HL-60/S4 treated with phorbol 12-myristate 13-acetate at 8.2 ng/mL for 4 days and 3 days (cell line): ENCODE results near the gene EPB42.
"Not testable (repeated sequence)": the region's sequence is repeated elsewhere in the genome, so short reads cannot be mapped to it uniquely, and the experiment has no call there.

Experiments
- in situ Hi-C: fragments of 300-500 bp; cut with MboI; formaldehyde crosslinking; loops from 2 replicates; pipeline ENCODE4 v1.15.0; 2022; ENCODE audit warnings: low sequenced_read_pairs

The EPB42 gene

DNA sequence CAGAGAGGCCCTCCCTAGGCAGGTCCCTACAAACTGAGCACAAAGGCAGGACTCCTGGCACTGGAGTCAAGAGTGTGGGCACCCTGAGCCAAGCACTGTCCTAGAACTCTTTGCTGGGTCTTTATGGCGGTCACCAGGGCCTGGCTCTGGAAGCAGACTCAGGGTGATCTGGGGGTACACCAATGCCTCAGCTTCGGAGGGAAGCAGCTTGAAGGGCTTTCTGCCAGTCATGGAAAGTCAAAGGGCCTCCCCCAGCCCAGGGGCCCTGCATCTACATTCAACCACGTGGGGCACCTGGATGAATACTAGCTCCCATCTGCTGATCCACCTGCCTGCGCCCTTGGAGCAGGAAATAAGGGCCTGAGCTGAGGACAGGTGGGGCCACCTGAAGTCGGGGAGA, 7.4 kb downstream of the EPB42 start:
- in situ Hi-C loops, result no loop called here

DNA sequence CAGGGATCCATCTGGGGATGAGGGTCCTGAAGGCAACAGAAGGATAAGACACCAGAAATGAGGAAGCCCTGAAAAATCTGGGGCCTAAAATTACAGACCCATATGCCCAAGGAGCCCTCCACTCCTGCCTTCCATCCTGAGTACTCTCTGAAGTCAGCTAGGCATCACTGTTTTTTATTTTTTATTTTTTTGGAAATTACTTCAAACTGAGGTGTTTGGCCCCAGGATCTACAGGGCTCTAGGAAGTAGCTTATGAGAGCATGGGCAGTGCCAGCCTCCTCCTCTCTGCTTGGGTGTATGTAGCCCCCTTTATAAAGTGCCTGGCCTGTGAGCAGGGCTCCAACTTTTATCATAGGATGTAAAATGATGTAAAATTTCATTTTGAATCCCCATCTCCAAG, 7.9 kb downstream of the EPB42 start:
- in situ Hi-C loops, result no loop called here

DNA sequence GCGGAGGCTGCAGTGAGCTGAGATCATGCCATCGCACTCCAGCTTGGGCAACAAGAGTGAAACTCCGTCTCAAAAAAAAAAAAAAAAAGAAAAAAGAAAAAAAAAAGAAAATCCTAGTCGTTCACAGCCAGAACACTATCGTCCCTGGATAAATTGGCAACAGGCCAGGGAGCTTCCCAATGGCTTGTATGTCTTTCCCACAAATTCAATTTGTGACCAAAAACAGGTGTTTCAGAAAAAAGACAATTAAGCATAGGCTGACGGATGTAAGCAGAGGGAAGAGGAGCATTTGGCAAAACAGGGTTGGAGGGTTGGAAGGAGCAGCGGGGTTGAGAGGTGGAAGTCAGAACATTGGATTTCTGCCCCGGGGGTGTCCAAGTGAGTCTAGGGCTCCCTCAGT, 8.5 kb downstream of the EPB42 start:
- in situ Hi-C loops, result no loop called here

DNA sequence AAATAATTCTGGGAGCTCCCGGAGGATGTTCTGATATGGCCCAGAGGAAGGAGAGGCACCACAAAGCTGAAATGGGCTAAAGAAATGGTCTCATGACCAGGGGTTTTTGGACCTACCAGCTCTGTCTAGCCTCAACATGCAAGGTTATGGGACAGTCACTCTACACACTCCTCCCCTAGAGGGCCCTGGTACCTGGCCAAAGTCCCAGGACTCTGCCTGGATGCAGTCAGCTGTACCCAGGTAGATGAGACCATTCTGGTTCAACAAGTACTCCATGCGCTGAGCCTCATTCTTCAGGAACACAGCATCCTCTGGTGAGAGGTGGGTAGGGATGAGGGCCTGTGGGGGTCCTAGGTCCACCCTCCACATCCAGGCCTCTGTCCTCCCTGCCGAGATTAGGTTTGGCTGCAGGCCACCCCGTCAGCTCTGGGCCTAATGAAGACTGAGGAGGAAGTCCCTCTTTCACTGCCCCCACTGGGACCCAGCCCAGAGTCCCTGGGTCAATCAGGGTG, 9.5 kb downstream of the EPB42 start:
- in situ Hi-C loops, result no loop called here

- in situ Hi-C loops, result no loop called here
Observed at GRCh38 chr15:43210807-43211206, 10.0 kb downstream of the EPB42 start.

- in situ Hi-C loops, result no loop called here
Observed at GRCh38 chr15:43210172-43210745, 10.6 kb downstream of the EPB42 start.

GRCh38 chr15:43209059-43209824, 11.6 kb downstream of the EPB42 start:
- in situ Hi-C loops, result no loop called here

DNA sequence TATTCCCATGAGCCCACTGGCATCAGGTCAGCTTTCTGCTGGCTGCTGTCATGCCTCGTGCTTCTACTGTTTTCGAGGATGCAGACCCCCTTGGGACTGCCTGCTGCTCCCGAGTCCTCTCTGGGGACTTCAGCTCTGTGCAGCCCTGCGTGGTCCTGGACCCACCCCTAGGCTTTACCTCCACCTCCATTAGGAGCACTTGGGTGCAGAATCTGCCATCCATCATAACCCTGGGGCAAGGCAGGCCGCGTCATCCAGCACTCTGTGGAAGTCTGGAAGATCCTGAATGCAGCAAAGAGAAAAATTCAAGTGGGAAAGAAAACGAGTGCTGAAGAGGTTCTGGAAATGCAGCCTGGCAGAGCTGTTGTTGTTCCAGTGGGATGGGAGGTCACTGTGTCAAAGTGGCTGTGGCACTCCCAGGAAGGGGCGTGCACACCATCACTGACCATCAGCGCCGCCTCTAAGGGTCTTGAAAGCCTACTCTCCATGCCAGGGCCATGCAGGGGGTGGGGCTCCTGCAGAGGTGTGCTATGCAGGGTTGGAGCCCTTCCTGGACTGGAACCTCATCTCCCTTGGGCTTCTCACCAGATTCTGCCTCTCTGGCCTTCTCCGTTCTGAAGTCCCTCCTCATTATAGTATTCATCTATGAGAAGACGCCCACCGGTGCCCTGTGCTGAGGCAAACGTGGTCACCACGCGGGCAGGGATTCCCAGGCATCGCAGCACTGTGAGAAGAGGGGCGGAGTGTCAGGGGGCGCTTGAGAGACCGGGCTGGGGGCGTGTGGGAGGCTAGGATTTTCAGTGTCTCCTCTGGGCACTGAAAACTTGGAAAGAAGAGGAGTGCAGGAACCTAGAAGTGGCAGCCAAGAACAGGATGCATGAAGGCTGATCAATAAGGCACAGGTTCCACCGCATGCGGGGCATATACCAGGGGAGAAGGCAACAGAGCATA, 12.5 kb downstream of the EPB42 start:
- in situ Hi-C loops, result no loop called here

DNA sequence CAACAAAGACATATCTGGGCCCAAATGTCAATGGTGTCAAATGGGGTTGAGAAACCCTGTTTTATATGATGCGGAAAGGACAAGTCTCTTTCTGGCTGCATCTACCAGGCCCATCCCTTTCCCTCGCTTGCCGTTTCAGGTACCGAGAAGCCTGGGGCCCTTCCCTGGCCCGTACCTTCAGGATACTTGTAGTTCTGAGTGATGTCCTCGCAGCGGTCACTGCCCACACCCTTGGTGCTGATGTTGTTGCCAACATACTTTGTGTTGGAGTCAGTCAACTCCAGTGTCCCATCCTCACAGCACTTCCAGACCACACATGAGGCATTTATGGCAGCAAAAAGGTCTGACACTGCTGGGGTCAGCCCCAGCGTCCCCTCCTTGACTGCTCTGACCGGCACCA, 13.8 kb downstream of the EPB42 start:
- in situ Hi-C loops, result no loop called here

DNA sequence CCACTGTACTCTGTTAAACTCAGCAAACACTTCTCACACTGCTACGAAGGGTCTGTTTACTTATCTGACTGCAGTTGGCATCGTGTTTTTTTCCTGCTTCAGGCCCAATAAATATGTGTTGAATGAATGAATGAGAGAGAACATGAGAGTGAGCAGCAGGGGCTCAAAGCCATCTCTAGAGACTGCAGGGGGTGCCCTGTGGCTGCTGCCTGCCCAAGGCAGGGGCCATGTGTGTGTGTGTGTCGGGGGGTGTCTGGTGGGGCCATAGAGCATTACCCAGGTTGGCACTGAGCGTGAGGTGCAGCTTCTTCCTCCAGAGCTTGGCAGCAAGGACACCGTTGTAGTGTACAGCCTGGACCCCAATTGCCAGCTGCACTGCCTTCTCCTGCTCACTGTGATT, 14.8 kb downstream of the EPB42 start:
- in situ Hi-C loops, result no loop called here

DNA sequence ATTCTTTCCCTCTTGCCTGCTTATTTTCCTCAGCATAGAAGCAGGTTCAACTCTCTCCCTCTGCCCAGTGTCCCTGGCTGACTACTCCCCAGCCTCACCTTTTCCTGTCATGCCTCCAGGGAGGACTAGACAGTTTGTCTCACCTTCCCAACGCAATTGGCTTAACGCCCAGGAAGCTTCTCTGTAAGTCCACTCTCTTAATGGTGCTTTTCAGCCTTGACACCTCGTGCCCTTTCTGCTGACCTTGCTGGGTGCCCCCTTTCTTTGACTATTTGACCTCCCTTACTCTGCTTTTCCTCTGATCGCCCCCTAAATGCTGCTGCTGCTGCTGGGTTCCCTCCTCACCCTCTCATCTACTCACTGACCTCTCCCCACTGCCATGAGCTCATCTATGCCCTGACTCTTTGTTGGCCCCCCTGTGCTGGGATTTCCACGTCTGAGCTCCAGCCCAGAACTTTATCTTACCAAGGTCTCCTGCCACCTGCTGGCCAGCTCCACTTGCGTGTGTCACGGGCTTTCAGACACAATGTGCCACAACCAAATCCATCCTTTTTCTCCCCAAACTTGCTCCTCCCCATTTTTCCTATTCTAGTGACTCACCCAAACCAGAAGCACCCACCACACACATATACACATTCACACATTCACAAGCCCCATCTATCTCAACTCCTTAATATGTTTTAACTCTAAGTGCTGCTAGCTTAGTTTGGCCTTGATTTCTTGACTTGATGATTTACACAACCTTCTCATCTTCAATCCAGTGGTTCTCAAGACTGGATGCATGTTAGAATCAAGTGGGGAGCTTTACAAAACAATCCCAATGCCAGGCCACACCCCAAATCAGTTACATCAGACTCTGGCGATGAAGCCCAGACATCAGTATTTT, 16.6 kb downstream of the EPB42 start:
- in situ Hi-C loops, result no loop called here

- in situ Hi-C loops, result no loop called here
Observed at GRCh38 chr15:43199945-43200488, 20.8 kb downstream of the EPB42 start.

- in situ Hi-C loops, result no loop called here
Observed at GRCh38 chr15:43198992-43199391, 21.8 kb downstream of the EPB42 start.

DNA sequence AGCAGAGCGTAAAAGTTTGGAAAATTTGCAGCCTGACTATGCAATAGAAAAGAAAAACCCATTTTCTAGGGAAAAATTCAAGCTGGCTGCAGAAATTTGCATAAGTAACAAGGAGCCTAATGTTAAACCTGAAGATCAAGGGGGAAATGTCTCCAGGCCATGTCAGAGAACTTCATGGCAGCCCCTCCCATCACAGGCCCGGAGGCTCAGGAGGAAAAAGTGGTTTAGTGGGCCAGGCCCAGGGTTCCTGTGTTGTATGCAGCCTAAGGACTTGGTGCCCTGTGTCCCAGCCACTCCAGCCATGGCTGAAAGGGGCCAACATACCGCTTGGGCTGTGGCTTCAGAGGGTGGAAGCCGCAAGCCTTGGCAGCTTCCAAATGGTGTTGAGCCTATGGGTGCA, 22.3 kb downstream of the EPB42 start:
- in situ Hi-C loops, result not testable (repeated sequence)

DNA sequence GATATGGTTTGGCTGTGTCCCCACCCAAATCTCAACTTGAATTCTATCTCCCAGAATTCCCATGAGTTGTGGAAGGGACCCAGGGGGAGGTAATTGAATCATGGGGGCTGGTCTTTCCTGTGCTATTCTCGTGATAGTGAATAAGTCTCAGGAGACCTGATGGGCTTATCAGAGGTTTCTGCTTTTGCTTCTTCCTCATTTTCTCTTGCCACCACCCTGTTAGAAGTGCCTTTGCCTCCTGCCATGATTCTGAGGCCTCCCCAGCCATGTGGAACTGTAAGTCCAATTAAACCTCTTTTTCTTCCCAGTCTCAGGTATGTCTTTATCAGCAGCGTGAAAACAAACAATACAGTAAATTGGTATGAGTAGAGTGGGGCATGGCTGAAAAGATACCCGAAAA, 23.0 kb downstream of the EPB42 start:
- in situ Hi-C loops, result not testable (repeated sequence)

- in situ Hi-C loops, result no loop called here
Observed at GRCh38 chr15:43196760-43197548, 23.9 kb downstream of the EPB42 start.

DNA sequence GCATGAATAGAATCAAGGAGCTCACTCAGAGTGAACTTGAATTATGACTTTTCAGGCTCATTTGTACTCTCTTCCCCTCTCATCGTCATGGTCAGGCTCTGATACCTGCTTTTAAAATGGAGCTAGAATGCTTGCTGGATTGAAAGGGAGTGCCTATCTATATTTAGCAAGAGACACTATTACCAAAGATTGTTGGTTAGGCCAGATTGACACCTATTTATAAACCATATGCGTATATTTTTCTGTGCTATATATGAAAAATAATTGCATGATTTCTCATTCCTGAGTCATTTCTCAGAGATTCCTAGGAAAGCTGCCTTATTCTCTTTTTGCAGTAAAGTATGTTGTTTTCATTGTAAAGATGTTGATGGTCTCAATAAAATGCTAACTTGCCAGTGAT, 26.0 kb downstream of the EPB42 start:
- in situ Hi-C loops, result no loop called here

- in situ Hi-C loops, result no loop called here
Observed at GRCh38 chr15:43193710-43194109, 27.1 kb downstream of the EPB42 start.

DNA sequence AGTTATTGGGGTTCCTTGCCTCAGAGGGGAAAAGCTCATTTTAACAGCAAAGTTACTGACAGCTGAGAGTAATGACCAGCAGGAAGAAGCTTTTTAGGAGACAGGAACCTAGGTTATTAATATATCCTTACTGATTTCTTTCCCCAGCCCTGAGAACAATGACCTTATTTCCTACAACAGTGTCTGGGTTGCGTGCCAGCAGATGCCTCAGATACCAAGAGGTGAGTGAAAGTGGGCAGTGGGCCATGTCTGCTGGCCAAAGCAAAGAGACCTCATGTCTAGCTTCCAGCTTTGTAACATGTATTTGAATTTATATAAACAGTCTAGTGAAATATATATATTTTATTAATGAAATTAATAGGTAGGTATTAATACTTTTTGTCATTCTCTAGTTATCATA, 30.6 kb downstream of the EPB42 start:
- in situ Hi-C loops, result no loop called here
